Measurements from ENCODE around the gene PPM1F.

PPM1F gene

GRCh38 chr22:21947040-21948014 lies 5.3 kb downstream of the PPM1F start:
- Histone ChIP-seq H3K9ac (ENCODE audit: low read length) (peak overlapping the region; percentile 44), H3K4me3 (ENCODE audit: low read length) (no peak overlapping the region), H3K4me1 (ENCODE audit: control insufficient read depth, low read depth, low read length) (peaks cover 4% of the 10 kb centered on the region), H3K18ac (ENCODE audit: low read length) (no peak overlapping the region), H2AK5ac (ENCODE audit: low read length) (no peak overlapping the region), H3K4ac (ENCODE audit: low read depth, low read length) (peak overlapping the region; percentile 39), H3K27ac (ENCODE audit: low read depth, low read length) (no peak overlapping the region), H3K27me3 (ENCODE audit: insufficient read depth, low read length, poor library complexity) (no peaks in the 10 kb centered on the region), H4K8ac (ENCODE audit: low read depth, low read length) (no peak overlapping the region), H2BK15ac (replicated peaks; ENCODE audit: low read depth) (no peak overlapping the region), H3K56ac (ENCODE audit: low read length) (peak overlapping the region; percentile 68), H3K79me1 (ENCODE audit: low read length) (no peaks in the 10 kb centered on the region), H4K5ac (ENCODE audit: low read length) (no peak overlapping the region), H3K36me3 (ENCODE audit: control insufficient read depth, insufficient read depth, low read length) (no peaks in the 10 kb centered on the region), H3K4me2 (ENCODE audit: low read length) (no peak overlapping the region), H3K23ac (ENCODE audit: low read length) (no peak overlapping the region), H2BK5ac (ENCODE audit: low read length) (no peak overlapping the region), H2BK120ac (ENCODE audit: low read depth, low read length) (no peak overlapping the region), H3K79me2 (ENCODE audit: control insufficient read depth, insufficient read depth, low read length) (no peaks in the 10 kb centered on the region)
- DNase-seq = peak; percentile 83
- no CpG with 5 or more reads among the region's 16 CpGs for WGBS (ENCODE audit: extremely low coverage, insufficient coverage, low lambda C conversion rate)

DNA sequence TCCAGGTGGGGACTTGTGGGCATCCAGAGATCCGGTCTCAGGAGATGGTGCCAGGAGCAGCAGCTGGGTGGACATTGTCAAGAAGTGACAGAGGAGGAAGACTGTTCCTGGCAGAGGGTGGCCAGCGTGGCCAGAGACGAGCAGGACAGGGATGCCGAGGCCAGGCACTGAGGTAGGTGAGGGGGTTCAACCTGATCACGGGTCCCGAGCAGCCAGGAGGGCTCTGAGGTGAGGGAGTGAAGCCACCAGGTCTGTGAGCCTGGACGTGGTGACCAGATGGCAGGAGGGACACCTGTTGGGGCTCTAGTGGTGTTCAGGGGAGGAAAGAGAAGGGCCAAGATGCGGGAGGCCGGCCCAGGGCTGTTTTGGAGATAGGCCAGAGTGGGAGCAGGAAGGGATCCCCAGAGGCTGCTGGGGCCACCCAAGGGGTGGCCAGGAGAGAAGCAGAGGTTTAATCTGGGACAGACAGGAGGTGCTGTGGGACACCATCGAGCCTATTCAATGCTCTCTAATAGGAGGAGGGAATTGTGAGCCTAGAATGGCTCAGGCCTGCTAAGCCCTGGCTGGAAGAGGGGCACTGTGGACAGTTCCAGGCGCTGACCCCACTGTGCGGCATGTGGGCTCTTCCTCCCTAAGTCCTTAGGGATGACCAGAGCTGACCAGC lies 6.3 kb downstream of the PPM1F start:
- no peak overlapping the region for H2BK5ac ChIP-seq (ENCODE audit: low read length)
- no peak overlapping the region for H2BK120ac ChIP-seq (ENCODE audit: low read depth, low read length)
- H2BK15ac ChIP-seq (replicated peaks; ENCODE audit: low read depth) = no peak overlapping the region
- no peak for DNase-seq
- peak overlapping the region; percentile 28 for H3K9ac ChIP-seq (ENCODE audit: low read length)
- H3K79me2 ChIP-seq (ENCODE audit: control insufficient read depth, insufficient read depth, low read length) = no peaks in the 10 kb centered on the region
- H3K27ac ChIP-seq (ENCODE audit: low read depth, low read length) = no peak overlapping the region
- H3K4ac ChIP-seq (ENCODE audit: low read depth, low read length) = no peak overlapping the region
- peaks cover 4% of the 10 kb centered on the region for H3K4me1 ChIP-seq (ENCODE audit: control insufficient read depth, low read depth, low read length)
- WGBS (ENCODE audit: extremely low coverage, insufficient coverage, low lambda C conversion rate) = no CpG with 5 or more reads among the region's 12 CpGs
- H3K4me2 ChIP-seq (ENCODE audit: low read length) = no peak overlapping the region
- H3K27me3 ChIP-seq (ENCODE audit: insufficient read depth, low read length, poor library complexity) = no peaks in the 10 kb centered on the region
- H3K79me1 ChIP-seq (ENCODE audit: low read length) = no peaks in the 10 kb centered on the region
- no peak overlapping the region for H3K18ac ChIP-seq (ENCODE audit: low read length)
- no peaks in the 10 kb centered on the region for H3K36me3 ChIP-seq (ENCODE audit: control insufficient read depth, insufficient read depth, low read length)
- no peak overlapping the region for H2AK5ac ChIP-seq (ENCODE audit: low read length)
- H3K23ac ChIP-seq (ENCODE audit: low read length) = no peak overlapping the region
- H3K56ac ChIP-seq (ENCODE audit: low read length) = peak overlapping the region; percentile 56
- H3K4me3 ChIP-seq (ENCODE audit: low read length) = no peak overlapping the region
- no peak overlapping the region for H4K5ac ChIP-seq (ENCODE audit: low read length)
- no peak overlapping the region for H4K8ac ChIP-seq (ENCODE audit: low read depth, low read length)

DNA sequence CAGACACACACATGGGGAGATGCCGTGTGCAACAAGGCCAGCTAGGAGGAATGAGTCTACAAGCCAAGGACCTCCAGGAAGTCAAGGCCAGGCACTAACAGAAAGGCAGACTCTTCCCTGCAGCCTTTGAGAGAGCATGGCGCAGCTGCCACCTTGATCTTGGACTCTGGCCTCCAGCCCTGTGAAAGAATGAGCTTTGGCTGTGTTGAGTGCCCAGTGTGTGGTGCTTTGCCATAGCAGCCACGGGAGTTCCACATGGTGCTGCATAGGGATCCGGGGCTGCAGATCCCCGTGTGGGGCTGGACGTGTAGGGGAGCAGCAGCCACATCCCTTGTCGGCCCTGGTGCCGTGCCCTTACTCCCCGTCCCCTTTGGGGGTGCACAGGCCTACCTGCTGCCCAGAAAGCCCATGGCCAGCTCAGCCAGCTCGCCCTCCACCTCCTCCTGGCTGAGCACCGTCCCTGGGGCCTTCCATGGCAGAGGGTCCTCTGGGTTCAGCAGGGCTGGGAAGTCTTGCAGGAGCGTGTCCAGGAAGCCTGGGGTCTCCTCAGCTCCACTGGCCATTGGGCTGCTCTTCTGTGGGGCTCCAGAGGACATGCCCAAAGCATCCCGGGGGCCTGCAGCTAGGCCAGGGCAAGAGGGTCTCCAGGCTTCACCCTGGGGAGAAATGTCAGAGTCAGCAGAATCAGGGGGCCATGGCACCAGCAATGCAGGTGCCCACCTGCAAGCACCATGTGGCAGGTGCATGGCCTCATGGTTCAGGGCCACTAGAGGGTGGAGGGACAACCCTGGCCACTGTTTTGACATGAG lies 7.0 kb downstream of the PPM1F start:
- H2AK5ac ChIP-seq (ENCODE audit: low read length) = no peak overlapping the region
- no peak overlapping the region for H4K5ac ChIP-seq (ENCODE audit: low read length)
- H3K4me3 ChIP-seq (ENCODE audit: low read length) = no peak overlapping the region
- H3K4me2 ChIP-seq (ENCODE audit: low read length) = no peak overlapping the region
- no peaks in the 10 kb centered on the region for H3K36me3 ChIP-seq (ENCODE audit: control insufficient read depth, insufficient read depth, low read length)
- no peak overlapping the region for H2BK120ac ChIP-seq (ENCODE audit: low read depth, low read length)
- H3K56ac ChIP-seq (ENCODE audit: low read length) = no peak overlapping the region
- H3K79me1 ChIP-seq (ENCODE audit: low read length) = no peaks in the 10 kb centered on the region
- H4K8ac ChIP-seq (ENCODE audit: low read depth, low read length) = no peak overlapping the region
- H3K4me1 ChIP-seq (ENCODE audit: control insufficient read depth, low read depth, low read length) = peaks cover 4% of the 10 kb centered on the region
- no CpG with 5 or more reads among the region's 13 CpGs for WGBS (ENCODE audit: extremely low coverage, insufficient coverage, low lambda C conversion rate)
- no peak overlapping the region for H3K27ac ChIP-seq (ENCODE audit: low read depth, low read length)
- no peak overlapping the region for H3K18ac ChIP-seq (ENCODE audit: low read length)
- no peak for DNase-seq
- no peak overlapping the region for H2BK5ac ChIP-seq (ENCODE audit: low read length)
- no peak overlapping the region for H3K23ac ChIP-seq (ENCODE audit: low read length)
- no peaks in the 10 kb centered on the region for H3K27me3 ChIP-seq (ENCODE audit: insufficient read depth, low read length, poor library complexity)
- no peak overlapping the region for H2BK15ac ChIP-seq (replicated peaks; ENCODE audit: low read depth)
- no peaks in the 10 kb centered on the region for H3K79me2 ChIP-seq (ENCODE audit: control insufficient read depth, insufficient read depth, low read length)
- no peak overlapping the region for H3K4ac ChIP-seq (ENCODE audit: low read depth, low read length)
- no peak overlapping the region for H3K9ac ChIP-seq (ENCODE audit: low read length)

DNA sequence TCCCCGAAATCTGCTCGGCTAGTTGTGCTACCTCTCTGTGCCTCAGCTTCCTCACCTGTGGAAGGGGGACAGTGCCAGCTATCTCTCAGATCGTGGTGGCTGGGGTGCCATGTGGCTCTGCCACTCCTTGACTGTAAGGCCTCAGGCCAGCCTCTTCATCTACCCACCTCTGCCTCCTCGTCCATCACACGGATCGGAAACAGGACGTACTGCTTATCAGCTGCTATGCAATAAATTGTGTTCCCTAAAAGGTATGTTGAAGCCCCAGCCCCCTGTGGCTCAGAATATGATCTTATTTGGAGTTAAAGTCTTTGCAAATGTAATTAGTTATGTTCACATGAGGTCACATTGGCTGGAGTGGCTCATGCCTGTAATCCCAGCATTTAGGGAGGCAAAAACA lies 7.8 kb downstream of the PPM1F start:
- Histone ChIP-seq H3K27me3 (ENCODE audit: insufficient read depth, low read length, poor library complexity) (no peaks in the 10 kb centered on the region), H3K4me2 (ENCODE audit: low read length) (no peak overlapping the region), H3K79me2 (ENCODE audit: control insufficient read depth, insufficient read depth, low read length) (no peaks in the 10 kb centered on the region), H3K27ac (ENCODE audit: low read depth, low read length) (no peak overlapping the region), H2BK15ac (replicated peaks; ENCODE audit: low read depth) (no peak overlapping the region), H4K5ac (ENCODE audit: low read length) (no peak overlapping the region), H3K18ac (ENCODE audit: low read length) (no peak overlapping the region), H2AK5ac (ENCODE audit: low read length) (no peak overlapping the region), H3K23ac (ENCODE audit: low read length) (no peak overlapping the region), H3K4me1 (ENCODE audit: control insufficient read depth, low read depth, low read length) (peaks cover 4% of the 10 kb centered on the region), H3K4me3 (ENCODE audit: low read length) (no peak overlapping the region), H3K4ac (ENCODE audit: low read depth, low read length) (no peak overlapping the region), H3K79me1 (ENCODE audit: low read length) (no peaks in the 10 kb centered on the region), H2BK120ac (ENCODE audit: low read depth, low read length) (no peak overlapping the region), H3K9ac (ENCODE audit: low read length) (no peak overlapping the region), H2BK5ac (ENCODE audit: low read length) (no peak overlapping the region), H4K8ac (ENCODE audit: low read depth, low read length) (no peak overlapping the region), H3K56ac (ENCODE audit: low read length) (no peak overlapping the region), H3K36me3 (ENCODE audit: control insufficient read depth, insufficient read depth, low read length) (no peaks in the 10 kb centered on the region)
- no CpG with 5 or more reads among the region's 7 CpGs for WGBS (ENCODE audit: extremely low coverage, insufficient coverage, low lambda C conversion rate)
- no peak for DNase-seq

GRCh38 chr22:21943571-21944448 lies 8.8 kb downstream of the PPM1F start:
- Histone ChIP-seq H3K18ac (ENCODE audit: low read length) (no peak overlapping the region), H3K27me3 (ENCODE audit: insufficient read depth, low read length, poor library complexity) (no peaks in the 10 kb centered on the region), H3K79me1 (ENCODE audit: low read length) (no peaks in the 10 kb centered on the region), H3K4me2 (ENCODE audit: low read length) (no peak overlapping the region), H2AK5ac (ENCODE audit: low read length) (no peak overlapping the region), H2BK15ac (replicated peaks; ENCODE audit: low read depth) (no peak overlapping the region), H2BK5ac (ENCODE audit: low read length) (no peak overlapping the region), H3K4me3 (ENCODE audit: low read length) (no peak overlapping the region), H3K4ac (ENCODE audit: low read depth, low read length) (no peak overlapping the region), H3K79me2 (ENCODE audit: control insufficient read depth, insufficient read depth, low read length) (no peaks in the 10 kb centered on the region), H3K56ac (ENCODE audit: low read length) (no peak overlapping the region), H4K5ac (ENCODE audit: low read length) (no peak overlapping the region), H4K8ac (ENCODE audit: low read depth, low read length) (no peak overlapping the region), H3K4me1 (ENCODE audit: control insufficient read depth, low read depth, low read length) (peaks cover 4% of the 10 kb centered on the region), H2BK120ac (ENCODE audit: low read depth, low read length) (no peak overlapping the region), H3K36me3 (ENCODE audit: control insufficient read depth, insufficient read depth, low read length) (no peaks in the 10 kb centered on the region), H3K9ac (ENCODE audit: low read length) (no peak overlapping the region), H3K23ac (ENCODE audit: low read length) (no peak overlapping the region), H3K27ac (ENCODE audit: low read depth, low read length) (no peak overlapping the region)
- WGBS (ENCODE audit: extremely low coverage, insufficient coverage, low lambda C conversion rate) = no CpG with 5 or more reads among the region's 18 CpGs
- no peak for DNase-seq

All from mesendoderm (in vitro differentiated cells).